Gastroesophageal sphincter (tissue), 3 donors: Measurements from ENCODE around the gene DNAL1.

ENCODE experiments used
- CTCF ChIP-seq, 4 experiments: fragments of 200-600 bp in 2 of 4; fragments of 450-650 bp in 2 of 4; sonication (generic) in 1 of 4; IDR thresholded peaks; one replicate each; pipeline ENCODE4 v1.5.1; 2017 to 2019; ENCODE audit warnings: antibody characterized with exemption in 4 of 4, mild to moderate bottlenecking in 2 of 4, moderate library complexity in 2 of 4
- POLR2A ChIP-seq, 2 donors: fragments of 450-650 bp; IDR thresholded peaks; one replicate each; pipeline ENCODE4 v1.6.1; 2017; ENCODE audit warnings: antibody characterized with exemption in 2 of 2, mild to moderate bottlenecking in 2 of 2, moderate library complexity in 1 of 2

- no peak for TF ChIP-seq POLR2A (IDR thresholded peaks at IDR 0.05)
- no peak for TF ChIP-seq CTCF (IDR thresholded peaks at IDR 0.05)
Observed at GRCh38 chr14:73744874-73745529, 100.2 kb downstream of the DNAL1 start.
